GM13977 (cell line): ENCODE data around the gene SEC61G.

Experiments used
- DNase-seq: peaks from one replicate; pipeline ENCODE4 v3.0.0; 2012; ENCODE audit warnings: low spot score
- in situ Hi-C: fragments of 300-500 bp; cut with MboI; formaldehyde crosslinking; loops from one replicate; pipeline ENCODE4 v1.12.0; 2022; ENCODE audit warnings: low sequenced_read_pairs, low pct_unique_long_range_greater_than_20kb, mixed read lengths, inconsistent platforms; ENCODE audit not compliant: unreplicated experiment
- TF ChIP-seq, protein P1 (sequence below): IDR thresholded peaks from 2 replicates; pipeline ENCODE4 v1.5.1; 2012; ENCODE audit warnings: mild to moderate bottlenecking, control low read depth; ENCODE audit not compliant: insufficient read depth; ENCODE audit errors: extremely low read depth, missing control alignments

Gene SEC61G

DNA sequence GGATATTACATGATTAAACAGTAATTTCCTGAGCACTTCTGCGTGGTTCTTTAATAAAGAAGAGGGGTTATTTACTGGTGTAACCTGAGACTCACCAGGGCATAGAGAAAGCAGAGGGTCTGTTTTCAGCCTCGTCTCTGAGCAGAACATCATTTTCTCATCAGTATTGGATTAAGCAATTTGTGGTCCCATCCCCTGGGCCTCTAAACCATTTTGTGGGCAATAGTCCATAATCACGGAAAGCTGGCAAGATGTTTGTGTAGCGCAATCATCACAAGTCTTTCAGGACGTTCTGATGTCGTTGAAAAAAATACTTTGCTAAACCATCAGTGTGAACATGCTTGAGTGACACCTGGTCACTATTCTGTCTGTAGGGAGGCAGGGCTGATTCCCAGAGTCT, 37.1 kb upstream of the SEC61G start:
- in situ Hi-C loops = no loop called here
- TF ChIP-seq, protein P1, sequence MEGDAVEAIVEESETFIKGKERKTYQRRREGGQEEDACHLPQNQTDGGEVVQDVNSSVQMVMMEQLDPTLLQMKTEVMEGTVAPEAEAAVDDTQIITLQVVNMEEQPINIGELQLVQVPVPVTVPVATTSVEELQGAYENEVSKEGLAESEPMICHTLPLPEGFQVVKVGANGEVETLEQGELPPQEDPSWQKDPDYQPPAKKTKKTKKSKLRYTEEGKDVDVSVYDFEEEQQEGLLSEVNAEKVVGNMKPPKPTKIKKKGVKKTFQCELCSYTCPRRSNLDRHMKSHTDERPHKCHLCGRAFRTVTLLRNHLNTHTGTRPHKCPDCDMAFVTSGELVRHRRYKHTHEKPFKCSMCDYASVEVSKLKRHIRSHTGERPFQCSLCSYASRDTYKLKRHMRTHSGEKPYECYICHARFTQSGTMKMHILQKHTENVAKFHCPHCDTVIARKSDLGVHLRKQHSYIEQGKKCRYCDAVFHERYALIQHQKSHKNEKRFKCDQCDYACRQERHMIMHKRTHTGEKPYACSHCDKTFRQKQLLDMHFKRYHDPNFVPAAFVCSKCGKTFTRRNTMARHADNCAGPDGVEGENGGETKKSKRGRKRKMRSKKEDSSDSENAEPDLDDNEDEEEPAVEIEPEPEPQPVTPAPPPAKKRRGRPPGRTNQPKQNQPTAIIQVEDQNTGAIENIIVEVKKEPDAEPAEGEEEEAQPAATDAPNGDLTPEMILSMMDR = no peak
- DNase-seq = no peak

DNA sequence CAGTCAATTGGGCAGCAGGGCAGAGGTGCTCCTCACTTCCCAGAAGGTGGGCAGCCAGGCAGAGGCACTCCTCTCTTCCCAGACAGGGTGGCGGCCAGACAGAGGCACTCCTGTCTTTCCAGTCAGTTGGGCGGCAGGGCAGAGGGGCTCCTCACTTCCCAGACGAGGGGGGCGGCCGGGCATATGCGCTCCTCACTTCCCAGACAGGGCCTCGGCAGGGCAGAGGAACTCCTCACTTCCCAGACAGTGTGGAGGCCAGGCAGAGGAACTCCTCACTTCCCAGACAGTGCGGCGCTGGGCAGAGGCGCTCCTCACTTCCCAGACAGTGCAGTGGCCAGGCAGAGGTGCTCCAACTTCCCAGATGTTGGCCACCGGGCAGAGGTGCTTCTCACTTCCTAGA, 33.4 kb upstream of the SEC61G start:
- no peak for DNase-seq
- TF ChIP-seq, protein P1 = no peak
- in situ Hi-C loops = no loop called here

DNA sequence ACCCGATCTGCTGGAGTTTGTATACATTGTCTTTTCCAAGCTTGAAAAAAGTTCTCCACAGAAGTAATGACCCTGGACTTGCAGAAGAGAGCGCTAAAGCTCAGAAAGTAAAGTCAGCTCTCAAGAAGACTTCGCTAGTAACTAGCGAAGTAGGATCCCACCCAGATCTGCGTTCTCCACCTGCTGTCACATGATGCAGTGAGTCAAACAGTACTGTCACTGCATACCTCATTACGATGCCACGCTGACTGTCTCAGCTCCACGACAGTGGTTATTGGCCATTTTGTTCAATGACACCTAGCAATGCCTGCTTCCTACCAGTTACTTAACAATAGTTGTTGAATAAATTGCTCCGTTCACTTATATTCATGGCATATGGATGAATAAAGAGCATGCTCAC, 29.7 kb upstream of the SEC61G start:
- in situ Hi-C loops = loop anchor here (10.0 kb wide), 1 partner anchor 476 kb away; no protein-coding TSS in a partner anchor
- TF ChIP-seq, protein P1 = peak; percentile 64
- DNase-seq = peak; percentile 70

DNA sequence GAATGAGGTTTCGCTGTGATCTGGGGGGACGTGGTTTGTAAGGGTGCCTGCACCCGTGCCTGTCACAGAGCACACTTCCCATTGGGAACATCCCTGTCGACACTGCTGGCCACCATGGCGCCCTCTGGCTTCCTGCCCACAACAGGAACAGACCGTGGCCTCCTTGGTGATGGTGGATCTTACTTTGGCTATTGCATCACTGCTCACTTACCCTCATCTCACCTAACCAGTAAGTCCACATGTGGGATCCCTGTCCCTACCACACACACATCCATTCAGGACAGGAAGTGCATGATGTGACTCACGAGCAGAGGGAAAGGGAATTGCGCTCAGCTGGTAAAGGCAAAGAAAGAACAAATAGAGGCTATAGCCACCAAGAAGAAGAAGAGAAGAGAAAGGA, 26.2 kb upstream of the SEC61G start:
- TF ChIP-seq, protein P1 = no peak
- in situ Hi-C loops = loop anchor here (10.0 kb wide), 1 partner anchor 480 kb away; no protein-coding TSS in a partner anchor
- no peak for DNase-seq

DNA sequence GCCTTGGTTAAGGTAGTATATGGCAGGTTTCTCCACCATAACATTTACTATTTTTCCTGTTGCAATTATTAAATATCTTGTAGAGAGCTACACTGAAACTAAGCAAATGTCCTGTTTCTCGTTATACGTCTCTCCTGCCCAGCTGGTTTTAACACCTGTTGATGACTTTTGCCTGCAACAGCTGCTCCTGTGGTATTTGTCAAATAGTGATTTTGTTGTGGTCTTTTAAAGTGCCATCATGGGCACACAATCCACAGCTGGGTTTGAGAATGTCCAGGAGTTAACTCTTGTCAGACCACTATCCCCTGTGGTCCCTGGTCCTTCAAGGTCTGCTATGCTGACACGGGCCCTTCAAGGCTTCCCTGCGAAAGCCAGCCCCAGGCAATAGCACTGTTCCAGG, 24.9 kb upstream of the SEC61G start:
- DNase-seq = no peak
- TF ChIP-seq, protein P1 = no peak
- in situ Hi-C loops = loop anchor here (10.0 kb wide), 1 partner anchor 481 kb away; no protein-coding TSS in a partner anchor

DNA sequence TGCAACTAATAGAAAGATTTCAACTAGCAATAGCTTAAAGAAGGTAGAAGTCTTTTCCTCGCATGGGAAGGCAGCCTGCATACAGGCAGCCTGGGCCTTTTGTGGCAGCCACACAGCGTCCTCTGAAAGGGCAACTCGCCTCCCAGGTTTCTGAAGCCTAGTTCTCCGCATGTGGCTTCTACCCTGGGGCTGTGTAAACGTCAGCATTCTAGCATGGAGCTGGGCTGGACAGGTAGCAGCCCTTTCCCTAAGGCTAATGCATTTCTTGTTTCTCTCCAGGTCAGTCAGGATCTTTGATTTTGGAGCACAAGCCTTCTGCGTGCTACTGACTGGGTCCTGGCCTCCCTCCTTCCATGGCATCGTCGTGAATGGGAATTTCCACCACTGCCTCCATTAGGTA, 23.8 kb upstream of the SEC61G start:
- DNase-seq = no peak
- in situ Hi-C loops = loop anchor here (10.0 kb wide), 1 partner anchor 482 kb away; no protein-coding TSS in a partner anchor
- TF ChIP-seq, protein P1 = no peak
